ENCODE measurements around the gene KLRG1. TPM values are rescaled to one million over a fixed set of nuclear protein-coding genes. Genes with fewer than 3 reads are reported as not detected.

KLRG1 gene
- total and polyA plus RNA-seq, 9 of the 15 experiments (the other 6 are each of a cell fraction or from before 2014, with no cell fraction given) = 1.4 to 7.2 (median 2.1) TPM

- TF ChIP-seq TEAD1 (CRISPR knock-in tag; IDR thresholded peaks at IDR 0.05) = no peak
- TF ChIP-seq YBX1 (IDR thresholded peaks at IDR 0.05) = no peak
- no peak for TF ChIP-seq HDAC3 (IDR thresholded peaks at IDR 0.05; ENCODE audit: borderline replicate concordance, partially characterized antibody)
- TF ChIP-seq CHD7 (IDR thresholded peaks at IDR 0.05; ENCODE audit: low read depth, low read length) = no peak
- no peak for TF ChIP-seq SRSF9 (IDR thresholded peaks at IDR 0.05; ENCODE audit: borderline replicate concordance, low read depth, low read length)
- TF ChIP-seq ZBTB1 (CRISPR knock-in tag; IDR thresholded peaks at IDR 0.05; ENCODE audit: borderline replicate concordance, low read depth) = no peak
- TF ChIP-seq, protein P1, sequence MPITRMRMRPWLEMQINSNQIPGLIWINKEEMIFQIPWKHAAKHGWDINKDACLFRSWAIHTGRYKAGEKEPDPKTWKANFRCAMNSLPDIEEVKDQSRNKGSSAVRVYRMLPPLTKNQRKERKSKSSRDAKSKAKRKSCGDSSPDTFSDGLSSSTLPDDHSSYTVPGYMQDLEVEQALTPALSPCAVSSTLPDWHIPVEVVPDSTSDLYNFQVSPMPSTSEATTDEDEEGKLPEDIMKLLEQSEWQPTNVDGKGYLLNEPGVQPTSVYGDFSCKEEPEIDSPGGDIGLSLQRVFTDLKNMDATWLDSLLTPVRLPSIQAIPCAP (CRISPR knock-in tag; IDR thresholded peaks at IDR 0.05; ENCODE audit: borderline replicate concordance) = no peak
- no peak for TF ChIP-seq ETS2 (tag; IDR thresholded peaks at IDR 0.05; ENCODE audit: borderline replicate concordance, poor library complexity, severe bottlenecking)
These were observed 2.2 kb upstream of the KLRG1 start (continued) for GRCh38 chr12:8987163-8987562.

All from K562 (cell line).